ENCODE data around the gene NAPEPLD. TPM values are rescaled to one million over a fixed set of nuclear protein-coding genes. Genes with fewer than 3 reads are reported as not detected.
"Not testable (repeated sequence)": the region's sequence is repeated elsewhere in the genome, so short reads cannot be mapped to it uniquely, and the experiment has no call there.

The NAPEPLD gene
- total RNA-seq, 4 donors from 2014 or later = 1.5 to 8.4 (median 4.7) TPM

GRCh38 chr7:103116511-103116910 lies 32.4 kb downstream of the NAPEPLD start:
- WGBS, 2 donors = 91 to 95% methylated on average over 1 of the region's 1 CpG
- intact Hi-C loops (cut with DNase I) = no loop called here
- Histone ChIP-seq H3K4me3 (no peak overlapping the region), H3K4me1 (no peaks in the 10 kb centered on the region), H3K27me3 (no peaks in the 10 kb centered on the region), H3K9me3 (no peaks in the 10 kb centered on the region), H3K36me3 (peaks cover 0 to 50% (median 0%) of the 10 kb centered on the region in 3 donors), H3K27ac (no peak overlapping the region)
- TF ChIP-seq, protein P1, sequence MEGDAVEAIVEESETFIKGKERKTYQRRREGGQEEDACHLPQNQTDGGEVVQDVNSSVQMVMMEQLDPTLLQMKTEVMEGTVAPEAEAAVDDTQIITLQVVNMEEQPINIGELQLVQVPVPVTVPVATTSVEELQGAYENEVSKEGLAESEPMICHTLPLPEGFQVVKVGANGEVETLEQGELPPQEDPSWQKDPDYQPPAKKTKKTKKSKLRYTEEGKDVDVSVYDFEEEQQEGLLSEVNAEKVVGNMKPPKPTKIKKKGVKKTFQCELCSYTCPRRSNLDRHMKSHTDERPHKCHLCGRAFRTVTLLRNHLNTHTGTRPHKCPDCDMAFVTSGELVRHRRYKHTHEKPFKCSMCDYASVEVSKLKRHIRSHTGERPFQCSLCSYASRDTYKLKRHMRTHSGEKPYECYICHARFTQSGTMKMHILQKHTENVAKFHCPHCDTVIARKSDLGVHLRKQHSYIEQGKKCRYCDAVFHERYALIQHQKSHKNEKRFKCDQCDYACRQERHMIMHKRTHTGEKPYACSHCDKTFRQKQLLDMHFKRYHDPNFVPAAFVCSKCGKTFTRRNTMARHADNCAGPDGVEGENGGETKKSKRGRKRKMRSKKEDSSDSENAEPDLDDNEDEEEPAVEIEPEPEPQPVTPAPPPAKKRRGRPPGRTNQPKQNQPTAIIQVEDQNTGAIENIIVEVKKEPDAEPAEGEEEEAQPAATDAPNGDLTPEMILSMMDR (IDR thresholded peaks at IDR 0.05) = no peak
- TF ChIP-seq POLR2A (IDR thresholded peaks at IDR 0.05) = no peak
- no peak for DNase-seq

- Histone ChIP-seq H3K36me3 (peaks cover 0 to 44% (median 0%) of the 10 kb centered on the region in 3 donors), H3K27me3 (no peaks in the 10 kb centered on the region), H3K4me1 (no peaks in the 10 kb centered on the region), H3K27ac (no peak overlapping the region), H3K9me3 (no peaks in the 10 kb centered on the region), H3K4me3 (no peak overlapping the region)
- WGBS, 2 donors = 100% methylated on average over 4 of the region's 4 CpGs
- intact Hi-C loops (cut with DNase I) = no loop called here
- DNase-seq = no peak
- no peak for TF ChIP-seq POLR2A (IDR thresholded peaks at IDR 0.05)
- TF ChIP-seq, protein P1 (IDR thresholded peaks at IDR 0.05) = no peak
Observed at GRCh38 chr7:103115771-103116170, 33.1 kb downstream of the NAPEPLD start.

GRCh38 chr7:103114576-103115008 lies 34.3 kb downstream of the NAPEPLD start:
- intact Hi-C loops (cut with DNase I) = no loop called here
- Histone ChIP-seq H3K4me3 (no peak overlapping the region), H3K9me3 (no peaks in the 10 kb centered on the region), H3K27me3 (no peaks in the 10 kb centered on the region), H3K27ac (no peak overlapping the region), H3K4me1 (no peaks in the 10 kb centered on the region), H3K36me3 (peaks cover 0 to 39% (median 0%) of the 10 kb centered on the region in 3 donors)
- no peak for TF ChIP-seq POLR2A (IDR thresholded peaks at IDR 0.05)
- TF ChIP-seq, protein P1 (IDR thresholded peaks at IDR 0.05) = no peak
- 76 to 79% methylated on average over 1 of the region's 1 CpG for WGBS, 2 donors
- no peak for DNase-seq

GRCh38 chr7:103113164-103113563 lies 35.7 kb downstream of the NAPEPLD start:
- no peak overlapping the region for H3K27ac ChIP-seq
- H3K36me3 ChIP-seq = peaks cover 0 to 34% (median 0%) of the 10 kb centered on the region in 3 donors
- no peak for TF ChIP-seq POLR2A (IDR thresholded peaks at IDR 0.05)
- TF ChIP-seq, protein P1 (IDR thresholded peaks at IDR 0.05) = no peak
- H3K4me1 ChIP-seq = no peaks in the 10 kb centered on the region
- DNase-seq = no peak
- no peaks in the 10 kb centered on the region for H3K27me3 ChIP-seq
- no peak overlapping the region for H3K4me3 ChIP-seq
- H3K9me3 ChIP-seq = no peaks in the 10 kb centered on the region
- intact Hi-C loops (cut with DNase I) = no loop called here
- 76 to 79% methylated on average over 2 of the region's 2 CpGs for WGBS, 2 donors

DNA sequence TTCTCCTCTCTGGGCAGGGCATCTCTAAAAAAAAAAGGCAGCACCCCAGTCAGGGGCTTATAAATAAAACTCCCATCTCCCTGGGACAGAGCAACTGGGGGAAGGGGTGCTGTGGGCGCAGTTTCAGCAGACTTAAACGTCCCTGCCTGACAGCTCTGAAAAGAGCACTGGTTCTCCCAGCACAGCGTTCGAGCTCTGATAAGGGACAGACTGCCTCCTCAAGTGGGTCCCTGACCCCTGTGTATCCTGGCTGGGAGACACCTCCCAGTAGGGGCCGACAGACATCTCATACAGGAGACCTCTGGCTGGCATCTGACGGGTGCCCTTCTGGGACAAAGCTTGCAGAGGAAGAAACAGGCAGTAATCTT lies 42.2 kb downstream of the NAPEPLD start:
- H3K4me1 ChIP-seq; H3K27ac ChIP-seq; DNase-seq; H3K4me3 ChIP-seq; intact Hi-C loops (cut with DNase I); H3K27me3 ChIP-seq; H3K9me3 ChIP-seq: not testable (repeated sequence)
- WGBS, 2 donors = 60 to 67% methylated on average over 1 to 2 of the region's 6 CpGs
- peaks cover 0 to 23% (median 0%) of the 10 kb centered on the region in 3 donors for H3K36me3 ChIP-seq
